ENCODE measurements around the gene ITPRID2. TPM values are rescaled to one million over a fixed set of nuclear protein-coding genes. Genes with fewer than 3 reads are reported as not detected.

The ITPRID2 gene
- total RNA-seq, 1 experiment from 2014 or later = 375 TPM

GRCh38 chr2:181943411-181944124 lies 52.0 kb downstream of the ITPRID2 start:
- H3K9me3 Mint-ChIP-seq (ENCODE audit: low read depth, unreplicated experiment) = peaks cover 1% of the 10 kb centered on the region
- CTCF ChIA-PET = no interaction called here
- TF ChIP-seq CTCF (IDR thresholded peaks at IDR 0.05; ENCODE audit: unreplicated experiment) = no peak
- no TSS peak for BruUV-seq (replicated peaks)
- peak overlapping the region; percentile 7 for H3K27ac Mint-ChIP-seq (ENCODE audit: unreplicated experiment)
- H3K4me1 Mint-ChIP-seq (ENCODE audit: low read depth, unreplicated experiment) = peaks cover 50% of the 10 kb centered on the region
- intact Hi-C loops (cut with micrococcal nuclease; ENCODE audit: unreplicated experiment) = no loop called here
- no peak for DNase-seq
- H3K36me3 Mint-ChIP-seq (ENCODE audit: insufficient read depth, unreplicated experiment) = no peaks in the 10 kb centered on the region
- no peak overlapping the region for H3K4me3 Mint-ChIP-seq (ENCODE audit: low read depth, unreplicated experiment)
- H3K27me3 Mint-ChIP-seq (ENCODE audit: unreplicated experiment) = no peaks in the 10 kb centered on the region

GRCh38 chr2:181944164-181944913 lies 52.8 kb downstream of the ITPRID2 start:
- Mint-ChIP-seq H3K36me3 (ENCODE audit: insufficient read depth, unreplicated experiment) (no peaks in the 10 kb centered on the region), H3K4me1 (ENCODE audit: low read depth, unreplicated experiment) (peaks cover 55% of the 10 kb centered on the region), H3K9me3 (ENCODE audit: low read depth, unreplicated experiment) (peaks cover 2% of the 10 kb centered on the region), H3K27me3 (ENCODE audit: unreplicated experiment) (no peaks in the 10 kb centered on the region), H3K4me3 (ENCODE audit: low read depth, unreplicated experiment) (no peak overlapping the region), H3K27ac (ENCODE audit: unreplicated experiment) (peak overlapping the region; percentile 17)
- BruUV-seq (replicated peaks) = no TSS peak
- CTCF ChIA-PET = no interaction called here
- TF ChIP-seq CTCF (IDR thresholded peaks at IDR 0.05; ENCODE audit: unreplicated experiment) = no peak
- intact Hi-C loops (cut with micrococcal nuclease; ENCODE audit: unreplicated experiment) = no loop called here
- no peak for DNase-seq

GRCh38 chr2:181944914-181945291 lies 53.4 kb downstream of the ITPRID2 start:
- no TSS peak for BruUV-seq (replicated peaks)
- CTCF ChIA-PET = no interaction called here
- H3K4me3 Mint-ChIP-seq (ENCODE audit: low read depth, unreplicated experiment) = no peak overlapping the region
- peaks cover 3% of the 10 kb centered on the region for H3K36me3 Mint-ChIP-seq (ENCODE audit: insufficient read depth, unreplicated experiment)
- DNase-seq = no peak
- no peak for TF ChIP-seq CTCF (IDR thresholded peaks at IDR 0.05; ENCODE audit: unreplicated experiment)
- H3K27me3 Mint-ChIP-seq (ENCODE audit: unreplicated experiment) = no peaks in the 10 kb centered on the region
- H3K9me3 Mint-ChIP-seq (ENCODE audit: low read depth, unreplicated experiment) = peaks cover 2% of the 10 kb centered on the region
- H3K4me1 Mint-ChIP-seq (ENCODE audit: low read depth, unreplicated experiment) = peaks cover 55% of the 10 kb centered on the region
- intact Hi-C loops (cut with micrococcal nuclease; ENCODE audit: unreplicated experiment) = no loop called here
- peak overlapping the region; percentile 17 for H3K27ac Mint-ChIP-seq (ENCODE audit: unreplicated experiment)

- Mint-ChIP-seq H3K36me3 (ENCODE audit: insufficient read depth, unreplicated experiment) (peaks cover 5% of the 10 kb centered on the region), H3K27me3 (ENCODE audit: unreplicated experiment) (no peaks in the 10 kb centered on the region), H3K27ac (ENCODE audit: unreplicated experiment) (peak overlapping the region; percentile 91), H3K9me3 (ENCODE audit: low read depth, unreplicated experiment) (peaks cover 2% of the 10 kb centered on the region), H3K4me1 (ENCODE audit: low read depth, unreplicated experiment) (peaks cover 60% of the 10 kb centered on the region), H3K4me3 (ENCODE audit: low read depth, unreplicated experiment) (no peak overlapping the region)
- CTCF ChIA-PET = interaction anchor here (1.7 kb wide), 1 partner anchor 11 kb away, joined by 4 read pairs; no protein-coding TSS in a partner anchor
- intact Hi-C loops (cut with micrococcal nuclease; ENCODE audit: unreplicated experiment) = no loop called here
- no peak for TF ChIP-seq CTCF (IDR thresholded peaks at IDR 0.05; ENCODE audit: unreplicated experiment)
- no peak for DNase-seq
- BruUV-seq (replicated peaks) = no TSS peak
Measured at GRCh38 chr2:181946444-181947127, 55.1 kb downstream of the ITPRID2 start.

Measured in Calu3 (cell line).